GM23338 (cell line): ENCODE results near the gene HPGD. TPM values are rescaled to one million over a fixed set of nuclear protein-coding genes. Genes with fewer than 3 reads are reported as not detected.

Experiments
- ATAC-seq: fragments of 200-7000 bp; cut with Tn5 transposase; 3 replicates; pipeline ENCODE4 v1.9.1; 2020
- DNase-seq: peaks from one replicate; pipeline ENCODE4 v3.0.0-alpha.2; 2015; ENCODE audit warnings: low spot score
- H2AFZ ChIP-seq: fragments of 200-600 bp; sonication (generic); 2 replicates; pipeline ENCODE4 v1.8.0; 2016; ENCODE audit warnings: antibody characterized with exemption, mild to moderate bottlenecking, moderate library complexity
- H3F3A ChIP-seq: fragments of 200-600 bp; sonication (generic); replicated peaks from 2 replicates; pipeline ENCODE4 v1.8.0; 2017; ENCODE audit warnings: antibody characterized with exemption, mixed run types, low read depth
- H3K27ac ChIP-seq: fragments of 200-600 bp; sonication (generic); 2 replicates; pipeline ENCODE4 v1.6.1; 2016; ENCODE audit warnings: low read depth
- H3K27me3 ChIP-seq: fragments of 200-600 bp; sonication (generic); 2 replicates; pipeline ENCODE4 v1.8.0; 2016; ENCODE audit warnings: mild to moderate bottlenecking, mixed run types, moderate library complexity; ENCODE audit not compliant: insufficient read depth
- H3K36me3 ChIP-seq: fragments of 200-600 bp; sonication (generic); 2 replicates; pipeline ENCODE4 v1.8.0; 2016; ENCODE audit warnings: mild to moderate bottlenecking; ENCODE audit not compliant: insufficient read depth
- H3K4me1 ChIP-seq: fragments of 200-600 bp; sonication (generic); 2 replicates; pipeline ENCODE4 v1.8.0; 2016; ENCODE audit warnings: mild to moderate bottlenecking, moderate library complexity; ENCODE audit not compliant: insufficient read depth
- H3K4me2 ChIP-seq: fragments of 200-600 bp; sonication (generic); 2 replicates; pipeline ENCODE4 v1.7.1; 2017; ENCODE audit warnings: mixed run types
- H3K4me3 ChIP-seq: fragments of 200-600 bp; sonication (generic); 2 replicates; pipeline ENCODE4 v1.6.1; 2016; ENCODE audit warnings: mixed run types
- H3K79me2 ChIP-seq: fragments of 200-600 bp; sonication (generic); replicated peaks from 2 replicates; pipeline ENCODE4 v1.8.0; 2017; ENCODE audit warnings: mild to moderate bottlenecking; ENCODE audit not compliant: insufficient read depth
- H3K9me2 ChIP-seq: fragments of 200-600 bp; sonication (generic); 2 replicates; pipeline ENCODE4 v1.8.0; 2017; ENCODE audit not compliant: insufficient read depth
- H4K20me1 ChIP-seq: fragments of 200-600 bp; sonication (generic); replicated peaks from 2 replicates; pipeline ENCODE4 v1.8.0; 2017; ENCODE audit warnings: mild to moderate bottlenecking; ENCODE audit not compliant: insufficient read depth
- H3K27ac Mint-ChIP-seq: 2 replicates; pipeline ENCODE4 v1.8.0; 2020; ENCODE audit warnings: inconsistent platforms, mild to moderate bottlenecking, moderate library complexity, mixed read lengths
- H3K27me3 Mint-ChIP-seq: 3 replicates; pipeline ENCODE4 v1.8.0; 2022; ENCODE audit warnings: low read depth, mild to moderate bottlenecking, moderate library complexity, mixed read lengths, inconsistent platforms; ENCODE audit not compliant: insufficient read depth, poor library complexity
- H3K36me3 Mint-ChIP-seq: 3 replicates; pipeline ENCODE4 v1.8.0; 2021; ENCODE audit warnings: low read depth, mild to moderate bottlenecking, inconsistent platforms, moderate library complexity, mixed read lengths
- H3K4me1 Mint-ChIP-seq: 3 replicates; pipeline ENCODE4 v1.8.0; 2020; ENCODE audit warnings: mild to moderate bottlenecking, inconsistent platforms, mixed read lengths
- H3K4me3 Mint-ChIP-seq: 3 replicates; pipeline ENCODE4 v1.8.0; 2021; ENCODE audit warnings: moderate library complexity, mild to moderate bottlenecking, inconsistent platforms, mixed read lengths
- H3K9me3 Mint-ChIP-seq: 3 replicates; pipeline ENCODE4 v1.8.0; 2020; ENCODE audit warnings: moderate library complexity, mild to moderate bottlenecking, inconsistent platforms, mixed read lengths
- CREB1 ChIP-seq: fragments of 250-450 bp; sonication (Bioruptor Pico); IDR thresholded peaks from 2 replicates; pipeline ENCODE4 v1.5.0; 2020; ENCODE audit warnings: low read depth, mild to moderate bottlenecking, moderate library complexity
- EZH2 ChIP-seq: fragments of 200-600 bp; sonication (generic); IDR thresholded peaks from one replicate; pipeline ENCODE4 v1.8.0; 2017; ENCODE audit warnings: antibody characterized with exemption, mild to moderate bottlenecking, low read depth; ENCODE audit not compliant: unreplicated experiment
- JUNB ChIP-seq: IDR thresholded peaks from one replicate; pipeline ENCODE4 v1.6.1; 2016; ENCODE audit warnings: antibody characterized with exemption; ENCODE audit not compliant: unreplicated experiment
- ZNF114 ChIP-seq: fragments of 250-450 bp; sonication (Bioruptor Pico); IDR thresholded peaks from 2 replicates; pipeline ENCODE4 v1.5.0; 2020; ENCODE audit warnings: mild to moderate bottlenecking, moderate library complexity
- ZNF462 ChIP-seq: fragments of 250-450 bp; sonication (Bioruptor Pico); IDR thresholded peaks from 2 replicates; pipeline ENCODE4 v1.5.0; 2020; ENCODE audit warnings: mild to moderate bottlenecking, moderate library complexity
- polyA plus RNA-seq: library from polyadenylated mRNA; unstranded; fragments of >200 nt; fragmentation: Nextera tagmentation; extraction: Ambion mirVana; gene quantifications from 2 replicates; pipeline ENCODE4 v1.2.1, GENCODE V29; 2016
- total RNA-seq: library from RNA; depleted of rRNA; stranded (reverse); fragments of >200 nt; shearing (Covaris generic); gene quantifications from 2 replicates; pipeline ENCODE4 v1.2.3, GENCODE V29; 2014

HPGD gene
- total and polyA plus RNA-seq, 2 experiments from 2014 or later = 5.6 to 9.1 TPM

GRCh38 chr4:174516794-174517193 is 5.5 kb downstream of the HPGD start:
- no peaks in the 10 kb centered on the region for H3K9me2 ChIP-seq
- H3F3A ChIP-seq = no peaks in the 10 kb centered on the region
- H3K27me3 Mint-ChIP-seq = peaks cover 3% of the 10 kb centered on the region
- no peaks in the 10 kb centered on the region for H4K20me1 ChIP-seq
- no peaks in the 10 kb centered on the region for H3K36me3 Mint-ChIP-seq
- peaks cover 15% of the 10 kb centered on the region for H3K27me3 ChIP-seq
- H2AFZ ChIP-seq = no peak overlapping the region
- no peak overlapping the region for H3K27ac ChIP-seq
- no peaks in the 10 kb centered on the region for H3K79me2 ChIP-seq
- H3K36me3 ChIP-seq = no peaks in the 10 kb centered on the region
- ATAC-seq = no peak
- no peak overlapping the region for H3K4me2 ChIP-seq
- no peak for TF ChIP-seq ZNF114
- TF ChIP-seq EZH2 = no peak
- TF ChIP-seq JUNB = no peak
- TF ChIP-seq CREB1 = no peak
- TF ChIP-seq ZNF462 (CRISPR knock-in tag) = no peak
- no peak overlapping the region for H3K4me3 ChIP-seq
- H3K4me1 Mint-ChIP-seq = no peaks in the 10 kb centered on the region
- no peak for DNase-seq
- H3K27ac Mint-ChIP-seq = no peak overlapping the region
- H3K9me3 Mint-ChIP-seq = no peaks in the 10 kb centered on the region
- no peak overlapping the region for H3K4me3 Mint-ChIP-seq
- no peaks in the 10 kb centered on the region for H3K4me1 ChIP-seq

GRCh38 chr4:174516345-174516744 is 5.9 kb downstream of the HPGD start:
- Histone ChIP-seq H4K20me1 (no peaks in the 10 kb centered on the region), H3K36me3 (no peaks in the 10 kb centered on the region), H3K4me3 (no peak overlapping the region), H2AFZ (no peak overlapping the region), H3K9me2 (no peaks in the 10 kb centered on the region), H3K79me2 (no peaks in the 10 kb centered on the region), H3K27ac (no peak overlapping the region), H3K4me2 (no peak overlapping the region), H3K4me1 (no peaks in the 10 kb centered on the region), H3F3A (no peaks in the 10 kb centered on the region), H3K27me3 (peaks cover 10% of the 10 kb centered on the region)
- DNase-seq = no peak
- Mint-ChIP-seq H3K27me3 (no peaks in the 10 kb centered on the region), H3K4me3 (no peak overlapping the region), H3K36me3 (no peaks in the 10 kb centered on the region), H3K27ac (no peak overlapping the region), H3K9me3 (no peaks in the 10 kb centered on the region), H3K4me1 (no peaks in the 10 kb centered on the region)
- no peak for ATAC-seq
- no peak for TF ChIP-seq ZNF462 (CRISPR knock-in tag)
